Mammary epithelial cell (primary cell): ENCODE measurements around the gene TMEM101.

Experiments used
- CTCF ChIP-seq, 2 donors: IDR thresholded peaks in 1 of 2; conservative IDR thresholded peaks in 1 of 2; 2 replicates each; pipeline ENCODE4 v1.5.1; 2011 to 2012; ENCODE audit warnings: inconsistent platforms in 2 of 2, low read length in 2 of 2, mild to moderate bottlenecking in 2 of 2, control low read depth in 1 of 2, low read depth in 1 of 2; ENCODE audit not compliant: insufficient read depth in 1 of 2; ENCODE audit errors: extremely low read depth in 1 of 2
- EZH2 ChIP-seq: IDR thresholded peaks from 2 replicates; pipeline ENCODE4 v1.6.1; 2012; ENCODE audit warnings: low read length, inconsistent platforms, borderline replicate concordance

- TF ChIP-seq CTCF (conservative IDR thresholded peaks at IDR 0.05 in 1 of 2, IDR thresholded peaks at IDR 0.05 in 1 of 2; ENCODE audit: extremely low read depth in 1 of 2, insufficient read depth in 1 of 2, low read depth in 1 of 2, low read length in 2 of 2) (no peak), EZH2 (no peak)
Observed at GRCh38 chr17:44039829-44040635, 25.3 kb upstream of the TMEM101 start.
